H1 (cell line): ENCODE data around the gene CDK5R2. TPM values are rescaled to one million over a fixed set of nuclear protein-coding genes. Genes with fewer than 3 reads are reported as not detected.
A peak's percentile ranks its signal among the peaks of the same experiment; 100 is the strongest.

Source experiments
- CTCF ChIA-PET: fragments of 300-600 bp; sonication (Branson Sonifier 250); formaldehyde crosslinking; loops from one replicate; lab custom pipeline; 2021; ENCODE audit not compliant: partially characterized antibody; lab: Charles Lee
- POLR2A ChIA-PET: fragments of 300-600 bp; sonication (Branson Sonifier 250); formaldehyde crosslinking; loops from one replicate; lab custom pipeline; 2021; ENCODE audit warnings: inconsistent platforms; ENCODE audit not compliant: partially characterized antibody; lab: Charles Lee
- DNase-seq, 2 experiments: peaks; one replicate each; pipeline versions ENCODE4 v3.0.0 to v3.0.0-alpha.2; 2010 to 2022; ENCODE audit warnings: low spot score in 2 of 2, low read depth in 1 of 2, mixed read lengths in 1 of 2
- FAIRE-seq: peaks from 2 replicates; lab custom pipeline; 2011; peaks lifted over from hg19 to GRCh38; lab: Jason Lieb, UNC
- H2AFZ ChIP-seq: 2 replicates; pipeline ENCODE4 v1.8.1; 2012; ENCODE audit warnings: low read length, inconsistent platforms
- H2AK5ac ChIP-seq: 2 replicates; pipeline ENCODE4 v1.6.1; 2013; ENCODE audit warnings: low read depth, low read length
- H2BK120ac ChIP-seq: replicated peaks from 2 replicates; pipeline ENCODE3; 2013; ENCODE audit warnings: low read depth, low read length, inconsistent platforms
- H2BK12ac ChIP-seq: 2 replicates; pipeline ENCODE4 v1.6.1; 2013; ENCODE audit warnings: low read depth, low read length
- H2BK15ac ChIP-seq: 2 replicates; pipeline ENCODE4 v1.6.1; 2013; ENCODE audit warnings: low read length
- H2BK20ac ChIP-seq: 2 replicates; pipeline ENCODE4 v1.6.1; 2013; ENCODE audit warnings: low read length
- H2BK5ac ChIP-seq: 2 replicates; pipeline ENCODE4 v1.6.1; 2013; ENCODE audit warnings: low read depth, low read length
- H3K14ac ChIP-seq: 2 replicates; pipeline ENCODE4 v1.6.1; 2013; ENCODE audit warnings: inconsistent platforms; ENCODE audit not compliant: insufficient read length
- H3K18ac ChIP-seq: 2 replicates; pipeline ENCODE4 v1.6.1; 2013; ENCODE audit warnings: low read length; ENCODE audit errors: extremely low read depth
- H3K23ac ChIP-seq: 2 replicates; pipeline ENCODE4 v1.6.1; 2013; ENCODE audit warnings: inconsistent platforms; ENCODE audit not compliant: insufficient read length
- H3K23me2 ChIP-seq: 2 replicates; pipeline ENCODE4 v1.6.1; 2013; ENCODE audit warnings: low read depth, low read length
- H3K27ac ChIP-seq: 2 replicates; pipeline ENCODE4 v1.6.1; 2011; ENCODE audit warnings: low read depth, low read length, inconsistent platforms
- H3K27me3 ChIP-seq, 4 experiments: replicated peaks in 1 of 4; 1 replicate in 1 of 4; 2 replicates in 3 of 4; pipeline versions ENCODE4 v1.6.1 to v1.8.1; 2011 to 2013; ENCODE audit warnings: low read length in 3 of 4, mild to moderate bottlenecking in 3 of 4, inconsistent platforms in 2 of 4, mixed read lengths in 2 of 4, moderate library complexity in 1 of 4; ENCODE audit not compliant: control insufficient read depth in 3 of 4, insufficient read depth in 3 of 4; ENCODE audit errors: extremely low read depth in 1 of 4
- H3K36me3 ChIP-seq, 4 experiments: 2 replicates each; pipeline versions ENCODE4 v1.6.1 to v1.8.1; 2011 to 2013; ENCODE audit warnings: mild to moderate bottlenecking in 4 of 4, low read length in 3 of 4, moderate library complexity in 2 of 4, control low read depth in 1 of 4, inconsistent platforms in 1 of 4; ENCODE audit not compliant: insufficient read depth in 4 of 4, control insufficient read depth in 2 of 4
- H3K4ac ChIP-seq: replicated peaks from 2 replicates; pipeline ENCODE3; 2013; ENCODE audit warnings: low read length, low read depth, mixed read lengths, inconsistent platforms; ENCODE audit not compliant: insufficient read length
- H3K4me1 ChIP-seq, 4 experiments: replicated peaks in 1 of 4; 1 replicate in 1 of 4; 2 replicates in 3 of 4; pipeline versions ENCODE4 v1.6.1 to v1.8.1; 2011 to 2013; ENCODE audit warnings: low read length in 3 of 4, inconsistent platforms in 2 of 4, mixed read lengths in 1 of 4; ENCODE audit not compliant: insufficient read depth in 4 of 4, control insufficient read depth in 3 of 4
- H3K4me2 ChIP-seq, 2 experiments: 2 replicates each; pipeline versions ENCODE4 v1.6.1 to v1.8.1; 2011 to 2013; ENCODE audit warnings: low read depth in 2 of 2, low read length in 2 of 2, control low read depth in 1 of 2, inconsistent platforms in 1 of 2, mild to moderate bottlenecking in 1 of 2; ENCODE audit not compliant: insufficient read depth in 1 of 2
- H3K4me3 ChIP-seq, 4 experiments: fragments of 200-600, 300-600 bp in 1 of 4; sonication (generic), shearing (Covaris generic), sonication (Bioruptor Twin) in 1 of 4; 2 replicates each; pipeline versions ENCODE4 v1.5.1 to v1.8.1; 2011 to 2016; ENCODE audit warnings: low read length in 4 of 4, low read depth in 3 of 4, control low read depth in 2 of 4, inconsistent platforms in 2 of 4, mild to moderate bottlenecking in 2 of 4, mixed read lengths in 1 of 4, moderate library complexity in 1 of 4; ENCODE audit not compliant: insufficient read depth in 2 of 4; ENCODE audit errors: extremely low read depth in 1 of 4
- H3K56ac ChIP-seq: replicated peaks from 2 replicates; pipeline ENCODE3; 2013; ENCODE audit warnings: low read depth, mild to moderate bottlenecking, mixed read lengths, low read length, inconsistent platforms; ENCODE audit not compliant: insufficient read length
- H3K79me1 ChIP-seq: 2 replicates; pipeline ENCODE4 v1.6.1; 2013; ENCODE audit warnings: low read depth, low read length, control low read depth
- H3K79me2 ChIP-seq, 2 experiments: 2 replicates each; pipeline versions ENCODE4 v1.6.1 to v1.8.1; 2012 to 2013; ENCODE audit warnings: low read length in 2 of 2, mild to moderate bottlenecking in 2 of 2, inconsistent platforms in 1 of 2; ENCODE audit not compliant: insufficient read depth in 2 of 2, control insufficient read depth in 1 of 2
- H3K9ac ChIP-seq, 4 experiments: replicated peaks in 1 of 4; 1 replicate in 1 of 4; 2 replicates in 3 of 4; pipeline versions ENCODE4 v1.6.1 to v1.8.1; 2011 to 2013; ENCODE audit warnings: low read depth in 3 of 4, low read length in 3 of 4, control low read depth in 2 of 4, mild to moderate bottlenecking in 2 of 4, moderate library complexity in 2 of 4, inconsistent platforms in 1 of 4; ENCODE audit errors: extremely low read depth in 1 of 4
- H3K9me3 ChIP-seq, 2 experiments: 2 replicates each; pipeline versions ENCODE4 v1.6.1 to v1.8.1; 2012 to 2013; ENCODE audit warnings: mild to moderate bottlenecking in 2 of 2, moderate library complexity in 2 of 2, control low read depth in 1 of 2, inconsistent platforms in 1 of 2, low read depth in 1 of 2, low read length in 1 of 2, mixed read lengths in 1 of 2; ENCODE audit not compliant: insufficient read depth in 2 of 2
- H4K20me1 ChIP-seq, 2 experiments: replicated peaks in 1 of 2; 2 replicates each; pipeline versions ENCODE3 to v1.8.1; 2011 to 2013; ENCODE audit warnings: inconsistent platforms in 2 of 2, low read length in 2 of 2, mild to moderate bottlenecking in 1 of 2; ENCODE audit not compliant: insufficient read depth in 2 of 2, control insufficient read depth in 1 of 2
- H4K5ac ChIP-seq: 2 replicates; pipeline ENCODE4 v1.6.1; 2013; ENCODE audit warnings: low read length, low read depth, mixed read lengths, inconsistent platforms; ENCODE audit not compliant: insufficient read length
- H4K8ac ChIP-seq: 2 replicates; pipeline ENCODE4 v1.8.0; 2013; ENCODE audit warnings: mild to moderate bottlenecking, moderate library complexity, low read length, inconsistent platforms; ENCODE audit not compliant: insufficient read depth; ENCODE audit errors: extremely low read depth
- H4K91ac ChIP-seq: replicated peaks from 2 replicates; pipeline ENCODE3; 2013; ENCODE audit warnings: low read length, mixed read lengths, inconsistent platforms; ENCODE audit not compliant: insufficient read length
- EZH2 ChIP-seq: fragments of 200-600 bp; sonication (generic); IDR thresholded peaks from 2 replicates; pipeline ENCODE4 v1.7.1; 2012; ENCODE audit warnings: low read depth, mild to moderate bottlenecking, moderate library complexity, low read length, inconsistent platforms; ENCODE audit not compliant: severe bottlenecking
- RBBP5 ChIP-seq: IDR thresholded peaks from 2 replicates; pipeline ENCODE4 v1.7.1; 2012; ENCODE audit warnings: low read depth, mild to moderate bottlenecking, inconsistent platforms, low read length, moderate library complexity, borderline replicate concordance
- WGBS, 2 experiments: shearing (Covaris generic) in 1 of 2; methylation state at CpG; one replicate each; pipeline versions ENCODE4 v1.1.6 to v1.1.7; 2013 to 2015; ENCODE audit warnings: low lambda C conversion rate in 2 of 2, mixed read lengths in 2 of 2, inconsistent platforms in 1 of 2, low coverage in 1 of 2, missing lambda C conversion rate in 1 of 2; ENCODE audit not compliant: insufficient replicate concordance in 2 of 2, insufficient coverage in 1 of 2, insufficient read length in 1 of 2; ENCODE audit errors: extremely low coverage in 1 of 2, missing lambda C conversion rate in 1 of 2; 5-methylcytosine and 5-hydroxymethylcytosine counted together
- polyA plus RNA-seq, 7 experiments: library from polyadenylated mRNA; depleted of rRNA in 3 of 7; stranded (reverse) in 5 of 7; unstranded in 2 of 7; fragments of >200 nt in 5 of 7; fragments of 200-250 nt in 2 of 7; gene quantifications; 1 replicate in 5 of 7; 2 replicates in 1 of 7; 4 replicates in 1 of 7; pipeline versions ENCODE4 v1.2.1 to v1.2.3, GENCODE V29; 2011 to 2013; ENCODE audit warnings: missing spikeins in 2 of 7, mixed read lengths in 2 of 7
- total RNA-seq: library from RNA; stranded (reverse); fragmentation: NEBNext Ultra II Directional; extraction: Animal tissue kit (Norgen Biotek cat#: 25700); gene quantifications from 2 replicates; pipeline ENCODE4 v1.2.1, GENCODE V29; 2021

The CDK5R2 gene
- total and polyA plus RNA-seq, 2 of the 8 experiments (the other 6 are each of a cell fraction or from before 2014, with no cell fraction given): 0.14 TPM; not detected in 1

GRCh38 chr2:218992196-218992595, 32.7 kb downstream of the CDK5R2 start:
- no peaks in the 10 kb centered on the region for H3K79me1 ChIP-seq
- no peak overlapping the region for H2BK15ac ChIP-seq
- H2AFZ ChIP-seq: no peak overlapping the region
- TF ChIP-seq RBBP5 (no peak), EZH2 (peak; percentile 2)
- TF ChIP-seq, all 59 proteins: peak for 1
- Histone ChIP-seq H3K36me3 (peaks cover 0 to 6% (median 0%) of the 10 kb centered on the region in 4 experiments; a peak in 1 of 8 replicates), H2BK20ac (no peak overlapping the region), H4K5ac (no peak overlapping the region), H2BK5ac (no peak overlapping the region), H4K91ac (no peak overlapping the region), H3K27ac (no peak overlapping the region), H3K23ac (no peak overlapping the region), H4K8ac (no peak overlapping the region), H3K4ac (no peak overlapping the region), H3K79me2 (no peaks in the 10 kb centered on the region), H3K18ac (no peak overlapping the region), H3K4me3 (no peak overlapping the region), H2AK5ac (no peak overlapping the region), H3K9ac (no peak overlapping the region), H3K27me3 (peaks cover 98 to 100% (median 100%) of the 10 kb centered on the region in 4 experiments), H3K4me2 (no peak overlapping the region), H3K56ac (no peak overlapping the region), H3K4me1 (peaks cover 0 to 21% (median 7%) of the 10 kb centered on the region in 4 experiments; a peak in 6 of 7 replicates), H4K20me1 (peaks cover 29 to 37% of the 10 kb centered on the region in 2 experiments), H3K23me2 (peaks cover 2% of the 10 kb centered on the region; the same call in 1 of the 2 replicates), H3K9me3 (no peaks in the 10 kb centered on the region), H3K14ac (no peak overlapping the region), H2BK120ac (no peak overlapping the region), H2BK12ac (0 out of 2 replicates have a peak overlapping the region, but pooled peaks have one; percentile 80)
- WGBS, 2 experiments: 15% methylated on average over 7 of the region's 7 CpGs; no CpG with 5 or more reads in 1 of the 2 experiments
- CTCF ChIA-PET: interaction anchor here (0.5 to 19.5 kb wide), 6 partner anchors 13 to 124 kb away, joined by 3 to 284 read pairs (median 48); partner anchors contain the start of gene FEV
- FAIRE-seq: no peak
- no peak for DNase-seq
- POLR2A ChIA-PET: interaction anchor here (1.2 kb wide), 1 partner anchor 8 kb away, joined by 3 read pairs; no protein-coding TSS in a partner anchor
